ENCODE data around the gene TADA2A. TPM values are rescaled to one million over a fixed set of nuclear protein-coding genes. Genes with fewer than 3 reads are reported as not detected.

Gene TADA2A
- total RNA-seq, 4 donors from 2014 or later: 6.7 to 8.9 (median 7.6) TPM

- Histone ChIP-seq H3K9me3 (no peaks in the 10 kb centered on the region), H3K4me3 (peak overlapping the region; percentile 74 to 91 (median 84)), H3K27ac (peak overlapping the region; percentile 90 to 97 (median 92)), H3K4me1 (peaks cover 19 to 76% (median 26%) of the 10 kb centered on the region in 3 donors), H3K27me3 (no peaks in the 10 kb centered on the region), H3K36me3 (no peaks in the 10 kb centered on the region)
- intact Hi-C loops (cut with DNase I): no loop called here
- 5 to 11% methylated on average over 18 of the region's 24 CpGs for WGBS, 2 donors
- TF ChIP-seq CTCF (IDR thresholded peaks at IDR 0.05) (no peak), POLR2A (IDR thresholded peaks at IDR 0.05) (peak in 1 of 4 donors; percentile 31)
- no peak for DNase-seq
Measured at GRCh38 chr17:37490638-37491614, 84.2 kb downstream of the TADA2A start.

- intact Hi-C loops (cut with DNase I): no loop called here
- H3K27ac ChIP-seq: peak overlapping the region; percentile 90 to 97 (median 92)
- H3K9me3 ChIP-seq: no peaks in the 10 kb centered on the region
- peaks cover 19 to 76% (median 26%) of the 10 kb centered on the region in 3 donors for H3K4me1 ChIP-seq
- no peak for TF ChIP-seq POLR2A (IDR thresholded peaks at IDR 0.05)
- no peak for TF ChIP-seq CTCF (IDR thresholded peaks at IDR 0.05)
- WGBS, 2 donors: 23 to 24% methylated on average over 4 of the region's 4 CpGs
- H3K27me3 ChIP-seq: no peaks in the 10 kb centered on the region
- DNase-seq: no peak
- H3K36me3 ChIP-seq: no peaks in the 10 kb centered on the region
- H3K4me3 ChIP-seq: peak overlapping the region in 2 of 4 donors; percentile 84 to 91
Measured at GRCh38 chr17:37492167-37492566, 85.5 kb downstream of the TADA2A start.

- H3K27me3 ChIP-seq: no peaks in the 10 kb centered on the region
- no peak overlapping the region for H3K4me3 ChIP-seq
- peaks cover 11 to 63% (median 18%) of the 10 kb centered on the region in 3 donors for H3K4me1 ChIP-seq
- H3K9me3 ChIP-seq: no peaks in the 10 kb centered on the region
- TF ChIP-seq CTCF (IDR thresholded peaks at IDR 0.05) (no peak), POLR2A (IDR thresholded peaks at IDR 0.05) (no peak)
- DNase-seq: no peak
- no peaks in the 10 kb centered on the region for H3K36me3 ChIP-seq
- WGBS, 2 donors: 72 to 77% methylated on average over 2 of the region's 2 CpGs
- intact Hi-C loops (cut with DNase I): no loop called here
- no peak overlapping the region for H3K27ac ChIP-seq
Measured at GRCh38 chr17:37493249-37494027, 86.8 kb downstream of the TADA2A start.

- no peak overlapping the region for H3K4me3 ChIP-seq
- no peaks in the 10 kb centered on the region for H3K9me3 ChIP-seq
- WGBS, 2 donors: 44 to 62% methylated on average over 3 of the region's 3 CpGs
- peak overlapping the region in 1 of 4 donors; percentile 5 for H3K27ac ChIP-seq
- no peaks in the 10 kb centered on the region for H3K36me3 ChIP-seq
- peaks cover 11 to 53% (median 16%) of the 10 kb centered on the region in 3 donors for H3K4me1 ChIP-seq
- no peaks in the 10 kb centered on the region for H3K27me3 ChIP-seq
- no peak for DNase-seq
- intact Hi-C loops (cut with DNase I): no loop called here
- TF ChIP-seq POLR2A (IDR thresholded peaks at IDR 0.05) (no peak), CTCF (IDR thresholded peaks at IDR 0.05) (no peak)
Measured at GRCh38 chr17:37494401-37494831, 87.7 kb downstream of the TADA2A start.
